ENCODE measurements around the gene ZFP64.

Gene ZFP64

DNA sequence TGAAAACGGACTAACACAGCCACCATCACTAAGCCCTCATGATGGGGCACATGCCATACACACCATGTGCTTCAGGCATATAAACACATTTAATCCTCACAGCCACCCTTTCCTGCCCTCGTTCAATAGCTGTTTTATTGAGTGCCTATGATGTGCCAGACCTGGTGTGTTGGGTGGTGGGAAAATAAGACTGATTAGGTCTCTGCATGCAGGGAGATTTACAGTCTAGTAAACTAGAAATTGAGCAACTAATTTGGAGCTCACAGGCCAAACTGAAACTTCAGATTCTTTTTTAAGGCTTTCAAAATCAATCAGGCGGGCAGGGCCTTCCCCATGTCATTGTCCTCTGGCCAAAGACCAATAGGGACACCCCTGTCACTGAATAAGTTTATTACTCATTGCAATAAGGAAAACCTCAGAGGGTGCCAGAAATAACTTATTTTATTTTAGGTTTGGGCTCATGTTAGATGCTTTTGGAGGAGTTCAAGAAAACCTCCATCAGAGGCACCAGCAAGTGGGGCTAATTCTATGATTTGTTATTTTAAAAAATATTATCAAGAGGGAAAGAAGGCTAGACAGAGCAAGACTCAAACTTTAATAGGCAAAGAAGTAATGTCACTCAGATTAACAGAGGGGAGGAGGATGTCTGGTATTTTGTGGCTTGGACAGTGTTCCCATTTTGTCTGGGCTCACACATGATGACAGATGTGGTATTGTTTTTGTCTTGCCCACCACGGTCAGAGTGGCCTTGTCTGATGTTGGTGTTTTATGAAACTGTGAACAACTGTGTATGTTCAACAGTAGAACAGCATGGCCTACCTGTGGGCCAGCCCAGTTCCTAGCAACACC is 12.0 kb downstream of the ZFP64 start:
- no peak for TF ChIP-seq CTCF (IDR thresholded peaks at IDR 0.05)

DNA sequence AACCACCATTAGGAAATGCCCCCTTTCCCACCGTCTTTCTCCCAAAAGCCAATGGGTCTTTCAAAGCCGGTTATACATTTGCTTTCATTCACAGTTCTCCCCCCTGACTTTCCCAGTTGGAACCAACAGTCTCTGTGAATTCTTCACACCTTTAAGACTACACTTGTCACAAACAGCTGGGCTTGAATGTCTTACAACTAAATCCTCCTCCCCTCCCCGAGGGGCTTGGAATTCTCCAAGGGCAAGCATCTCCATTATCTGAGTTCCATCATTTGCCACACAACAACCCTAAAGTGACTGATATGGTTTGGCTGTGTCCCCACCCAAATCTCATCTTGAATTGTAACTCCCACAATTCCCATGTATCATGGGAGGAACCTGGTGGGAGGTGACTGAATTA is 12.9 kb downstream of the ZFP64 start:
- no peak for TF ChIP-seq CTCF (IDR thresholded peaks at IDR 0.05)

DNA sequence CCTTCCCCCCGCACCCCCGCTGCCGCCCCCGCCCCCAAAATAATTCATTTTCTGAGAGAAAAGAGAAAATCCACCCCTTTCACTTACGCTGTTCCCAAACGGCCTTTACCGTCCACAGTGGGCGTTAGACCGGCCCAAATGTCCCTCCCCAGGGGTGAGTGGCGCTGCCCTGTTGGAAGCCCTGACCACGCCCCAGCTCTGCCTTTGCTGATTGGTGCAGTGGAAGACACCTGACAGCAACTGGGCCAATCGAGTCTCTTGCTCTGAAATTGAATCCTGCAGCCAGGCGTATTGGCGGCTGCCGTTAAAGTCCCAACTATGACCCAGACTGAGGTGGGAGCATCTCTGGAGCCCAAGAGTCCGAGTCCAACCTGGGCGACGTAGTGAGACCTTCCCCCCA is 15.7 kb downstream of the ZFP64 start:
- TF ChIP-seq CTCF (IDR thresholded peaks at IDR 0.05), result no peak

GRCh38 chr20:52172392-52173047 is 19.1 kb downstream of the ZFP64 start:
- no peak for TF ChIP-seq CTCF (IDR thresholded peaks at IDR 0.05)

- TF ChIP-seq CTCF (IDR thresholded peaks at IDR 0.05), result no peak
Measured at GRCh38 chr20:52171025-52171424, 20.6 kb downstream of the ZFP64 start.

DNA sequence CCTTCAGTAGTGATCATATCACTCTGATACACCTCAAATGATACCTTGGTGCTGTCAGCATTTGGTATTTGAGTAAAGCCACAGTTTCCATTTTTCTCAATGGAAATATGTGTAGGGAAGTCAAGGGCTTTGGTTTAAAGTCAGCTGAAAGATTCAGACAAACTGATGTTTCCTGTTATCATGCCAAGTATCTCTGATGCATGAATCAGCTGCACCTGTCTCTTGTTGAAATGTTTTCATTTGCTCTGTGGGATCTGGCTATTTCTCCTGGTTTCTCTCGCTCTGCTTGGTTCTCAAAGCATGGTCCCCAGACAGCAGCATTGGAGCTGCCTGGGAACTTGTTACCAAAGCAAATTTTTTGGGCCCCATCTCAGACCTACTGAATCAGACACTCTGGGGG is 23.5 kb downstream of the ZFP64 start:
- no peak for TF ChIP-seq CTCF (IDR thresholded peaks at IDR 0.05)

- no peak for TF ChIP-seq CTCF (IDR thresholded peaks at IDR 0.05)
Measured at GRCh38 chr20:52167232-52167840, 24.2 kb downstream of the ZFP64 start.
